Psoas muscle (tissue), 8 donors: ENCODE data around the gene ATF3. TPM values are rescaled to one million over a fixed set of nuclear protein-coding genes. Genes with fewer than 3 reads are reported as not detected.

Source experiments
- ATAC-seq, 4 donors: fragments of 200-7000 bp; cut with Tn5 transposase; one replicate each; pipeline ENCODE4 v1.9.1; 2020; ENCODE audit warnings: moderate library complexity in 3 of 4, mild to moderate bottlenecking in 2 of 4
- DNase-seq, 2 donors: peaks; one replicate each; pipeline ENCODE4 v3.0.0-alpha.2; 2020
- H3K27ac ChIP-seq: fragments of 200-600 bp; one replicate; pipeline ENCODE4 v1.8.0; 2022
- H3K27me3 ChIP-seq, 3 donors: fragments of 200-600 bp in 1 of 3; one replicate each; pipeline versions ENCODE4 v1.6.1 to v1.8.0; 2013 to 2022; ENCODE audit warnings: low read length in 2 of 3, mild to moderate bottlenecking in 2 of 3, moderate library complexity in 1 of 3; ENCODE audit not compliant: insufficient read depth in 3 of 3
- H3K36me3 ChIP-seq, 2 donors: fragments of 200-600 bp in 1 of 2; one replicate each; pipeline versions ENCODE4 v1.6.1 to v1.8.0; 2013 to 2022; ENCODE audit warnings: low read depth in 1 of 2, mild to moderate bottlenecking in 1 of 2, moderate library complexity in 1 of 2; ENCODE audit not compliant: insufficient read depth in 1 of 2
- H3K4me1 ChIP-seq: fragments of 200-600 bp; one replicate; pipeline ENCODE4 v1.8.0; 2022
- H3K4me3 ChIP-seq: fragments of 200-600 bp; one replicate; pipeline ENCODE4 v1.8.0; 2022; ENCODE audit warnings: mild to moderate bottlenecking
- H3K9me3 ChIP-seq: fragments of 200-600 bp; one replicate; pipeline ENCODE4 v1.8.0; 2022
- CTCF ChIP-seq: fragments of 200-600 bp; IDR thresholded peaks from one replicate; pipeline ENCODE4 v1.8.0; 2022; ENCODE audit warnings: antibody characterized with exemption
- WGBS, 3 donors: extraction: QIAGEN DNeasy Blood & Tissue Kit; methylation state at CpG; one replicate each; pipeline versions ENCODE4 v1.1.6 to v1.1.7; 2013; 5-methylcytosine and 5-hydroxymethylcytosine counted together
- intact Hi-C, 2 donors: fragments of 100-400 bp; cut with DNase I; formaldehyde crosslinking; loops; one replicate each; pipeline versions ENCODE4 v1.11.0 to v1.14.2; 2022
- polyA plus RNA-seq, 3 donors: library from polyadenylated mRNA; stranded (reverse); fragments of 200-250 nt; gene quantifications; one replicate each; pipeline ENCODE4 v1.2.3, GENCODE V29; 2013
- total RNA-seq, 4 donors: library from RNA; stranded (reverse); fragmentation: NEBNext Ultra II Directional in 2 of 4; extraction: Animal tissue kit (Norgen Biotek cat#: 25700) in 2 of 4; gene quantifications; one replicate each; pipeline versions ENCODE4 v1.2.1 to v1.2.4, GENCODE V29; 2021 to 2023
- donor health status: healthy with polysubstance abuse.
- donor health status: DM: no; HTN: no; CAD: no; lungs with moderate emphysema.
- donor health status: Bipolar disorder and iron deficiency.
- donor health status: healthy.
- donor health status: DM: yes; HTN: yes; CAD: no.
- donor health status: DM: no; HTN: no; CAD: no.
- donor health status: DM: no; HTN: no; CAD: no.
- donor health status: DM: yes; HTN: yes; CAD: no.

ATF3 gene
- total and polyA plus RNA-seq, 7 donors, result 6.6 to 51.3 (median 14.9) TPM

GRCh38 chr1:212607913-212608391 lies 609 bp upstream of the ATF3 start:
- TF ChIP-seq CTCF, result no peak
- intact Hi-C loops, result loop anchor here (1.0 to 10.0 kb wide), 4 partner anchors 41 to 131 kb away; no protein-coding TSS in a partner anchor
- WGBS, 3 donors, result 0% methylated on average over 36 to 39 of the region's 39 CpGs
- Histone ChIP-seq H3K4me3 (peak overlapping the region; percentile 81), H3K27ac (peak overlapping the region; percentile 83), H3K4me1 (peaks cover 24% of the 10 kb centered on the region), H3K27me3 (peaks cover 0 to 43% (median 13%) of the 10 kb centered on the region in 3 donors), H3K9me3 (no peaks in the 10 kb centered on the region), H3K36me3 (no peaks in the 10 kb centered on the region)
- peak; percentile 15 to 44 (median 27) for ATAC-seq
- DNase-seq, result peak in 1 of 2 donors; percentile 49

- Histone ChIP-seq H3K4me1 (peaks cover 24% of the 10 kb centered on the region), H3K4me3 (peak overlapping the region; percentile 81), H3K27me3 (peaks cover 0 to 36% (median 13%) of the 10 kb centered on the region in 3 donors), H3K9me3 (no peaks in the 10 kb centered on the region), H3K36me3 (peaks cover 0 to 1% of the 10 kb centered on the region in 2 donors), H3K27ac (peak overlapping the region; percentile 87)
- ATAC-seq (peak; percentile 11 to 32 (median 21)), DNase-seq (peak; percentile 53 to 70)
- intact Hi-C loops, result loop anchor here (5.0 to 10.0 kb wide), 3 partner anchors 47 to 132 kb away; no protein-coding TSS in a partner anchor
- peak; percentile 51 for TF ChIP-seq CTCF
- 0% methylated on average over 55 to 75 of the region's 75 CpGs for WGBS, 3 donors
Observed at GRCh38 chr1:212608959-212609700, 569 bp downstream of the ATF3 start.

- intact Hi-C loops, result loop anchor here (5.0 to 10.0 kb wide), 3 partner anchors 48 to 133 kb away; no protein-coding TSS in a partner anchor
- H3K4me1 ChIP-seq, result peaks cover 24% of the 10 kb centered on the region
- no peak for ATAC-seq
Observed at GRCh38 chr1:212609701-212610574, 1.4 kb downstream of the ATF3 start.

GRCh38 chr1:212610575-212610967 lies 2.0 kb downstream of the ATF3 start:
- intact Hi-C loops, result no loop called here
- TF ChIP-seq CTCF, result no peak
- Histone ChIP-seq H3K4me3 (peak overlapping the region; percentile 81), H3K36me3 (peaks cover 0 to 16% of the 10 kb centered on the region in 2 donors), H3K27ac (no peak overlapping the region), H3K4me1 (peaks cover 24% of the 10 kb centered on the region), H3K27me3 (peaks cover 0 to 21% (median 11%) of the 10 kb centered on the region in 3 donors), H3K9me3 (no peaks in the 10 kb centered on the region)
- ATAC-seq (no peak), DNase-seq (no peak)
- WGBS, 3 donors, result 94 to 95% (median 95%) methylated on average over 5 of the region's 5 CpGs

More at GRCh38 chr1:212609701-212610574, 1.4 kb downstream of the ATF3 start:
- no peak for DNase-seq
- peaks cover 0 to 9% of the 10 kb centered on the region in 2 donors for H3K36me3 ChIP-seq
- WGBS, 3 donors, result 25 to 30% (median 28%) methylated on average over 20 of the region's 20 CpGs
- H3K27me3 ChIP-seq, result peaks cover 0 to 27% (median 11%) of the 10 kb centered on the region in 3 donors
- no peaks in the 10 kb centered on the region for H3K9me3 ChIP-seq
- no peak for TF ChIP-seq CTCF
- peak overlapping the region; percentile 81 for H3K4me3 ChIP-seq
- peak overlapping the region; percentile 87 for H3K27ac ChIP-seq
